ENCODE results near the gene FMN2. TPM values are rescaled to one million over a fixed set of nuclear protein-coding genes. Genes with fewer than 3 reads are reported as not detected.

Gene FMN2
- total and polyA plus RNA-seq, 9 donors = 0.60 to 10.1 (median 2.5) TPM

- no peak for DNase-seq
Observed at GRCh38 chr1:240217403-240217802, 125.7 kb downstream of the FMN2 start.

GRCh38 chr1:240219104-240219503 is 127.4 kb downstream of the FMN2 start:
- 69 to 77% (median 75%) methylated on average over 6 of the region's 6 CpGs for WGBS, 3 donors
- Histone ChIP-seq H3K4me1 (ENCODE audit: insufficient read depth) (no peaks in the 10 kb centered on the region), H3K27me3 (no peaks in the 10 kb centered on the region), H3K27ac (no peak overlapping the region), H3K4me3 (no peak overlapping the region), H3K9me3 (no peaks in the 10 kb centered on the region), H3K36me3 (no peaks in the 10 kb centered on the region)
- intact Hi-C loops (cut with DNase I) = no loop called here
- no peak for TF ChIP-seq EP300 (IDR thresholded peaks at IDR 0.05)
- TF ChIP-seq POLR2A (IDR thresholded peaks at IDR 0.05) = no peak
- no peak for TF ChIP-seq CTCF (IDR thresholded peaks at IDR 0.05)
- DNase-seq = no peak

More at GRCh38 chr1:240217403-240217802, 125.7 kb downstream of the FMN2 start:
- H3K27me3 ChIP-seq = no peaks in the 10 kb centered on the region
- intact Hi-C loops (cut with DNase I) = no loop called here
- H3K4me1 ChIP-seq (ENCODE audit: insufficient read depth) = no peaks in the 10 kb centered on the region
- H3K9me3 ChIP-seq = no peaks in the 10 kb centered on the region
- no peak overlapping the region for H3K27ac ChIP-seq
- no peak overlapping the region for H3K4me3 ChIP-seq
- no peak for TF ChIP-seq POLR2A (IDR thresholded peaks at IDR 0.05)
- no peak for TF ChIP-seq EP300 (IDR thresholded peaks at IDR 0.05)
- TF ChIP-seq CTCF (IDR thresholded peaks at IDR 0.05) = no peak
- no peaks in the 10 kb centered on the region for H3K36me3 ChIP-seq

GRCh38 chr1:240226102-240226501 is 134.4 kb downstream of the FMN2 start:
- no peak overlapping the region for H3K4me3 ChIP-seq
- no peak overlapping the region for H3K27ac ChIP-seq
- intact Hi-C loops (cut with DNase I) = no loop called here
- H3K27me3 ChIP-seq = no peaks in the 10 kb centered on the region
- H3K9me3 ChIP-seq = no peaks in the 10 kb centered on the region
- 87 to 93% (median 92%) methylated on average over 1 of the region's 1 CpG for WGBS, 3 donors
- TF ChIP-seq POLR2A (IDR thresholded peaks at IDR 0.05) = no peak
- TF ChIP-seq EP300 (IDR thresholded peaks at IDR 0.05) = no peak
- TF ChIP-seq CTCF (IDR thresholded peaks at IDR 0.05) = no peak
- DNase-seq = no peak
- H3K36me3 ChIP-seq = no peaks in the 10 kb centered on the region
- H3K4me1 ChIP-seq (ENCODE audit: insufficient read depth) = no peaks in the 10 kb centered on the region

GRCh38 chr1:240230816-240231215 is 139.1 kb downstream of the FMN2 start:
- 42 to 76% (median 45%) methylated on average over 2 of the region's 2 CpGs for WGBS, 3 donors
- Histone ChIP-seq H3K27me3 (no peaks in the 10 kb centered on the region), H3K36me3 (no peaks in the 10 kb centered on the region), H3K4me3 (no peak overlapping the region), H3K9me3 (no peaks in the 10 kb centered on the region), H3K4me1 (ENCODE audit: insufficient read depth) (no peaks in the 10 kb centered on the region), H3K27ac (no peak overlapping the region)
- no peak for TF ChIP-seq POLR2A (IDR thresholded peaks at IDR 0.05)
- TF ChIP-seq EP300 (IDR thresholded peaks at IDR 0.05) = no peak
- TF ChIP-seq CTCF (IDR thresholded peaks at IDR 0.05) = no peak
- intact Hi-C loops (cut with DNase I) = no loop called here
- no peak for DNase-seq

- no peak for DNase-seq
- Histone ChIP-seq H3K9me3 (no peaks in the 10 kb centered on the region), H3K27ac (no peak overlapping the region), H3K27me3 (no peaks in the 10 kb centered on the region), H3K36me3 (no peaks in the 10 kb centered on the region), H3K4me3 (no peak overlapping the region), H3K4me1 (ENCODE audit: insufficient read depth) (no peaks in the 10 kb centered on the region)
- TF ChIP-seq CTCF (IDR thresholded peaks at IDR 0.05) (no peak), POLR2A (IDR thresholded peaks at IDR 0.05) (no peak), EP300 (IDR thresholded peaks at IDR 0.05) (no peak)
- intact Hi-C loops (cut with DNase I) = no loop called here
- 51 to 72% (median 56%) methylated on average over 2 of the region's 2 CpGs for WGBS, 3 donors
Observed at GRCh38 chr1:240232530-240232929, 140.8 kb downstream of the FMN2 start.
